ENCODE data around the gene FLNB.

Gene FLNB

DNA sequence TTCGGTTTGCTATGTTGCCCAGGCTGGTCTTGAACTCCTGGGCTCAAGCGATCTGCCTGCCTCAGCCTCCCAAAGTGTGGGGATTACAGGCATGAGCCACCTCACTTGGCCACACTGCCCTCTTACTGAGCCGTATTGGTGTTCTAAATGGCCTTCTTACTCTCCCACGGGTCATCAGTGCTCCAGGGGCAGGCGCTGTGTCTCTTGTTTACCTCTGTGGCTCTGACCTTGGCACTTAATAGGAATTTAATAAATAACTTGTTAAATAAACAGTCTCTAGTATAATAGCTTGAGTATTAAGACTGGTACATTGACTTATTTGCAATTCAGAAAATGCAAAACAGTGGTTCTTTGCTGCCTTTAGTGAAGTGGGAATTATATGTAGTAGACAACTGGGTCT is 13.7 kb downstream of the FLNB start:
- H3K27ac ChIP-seq (ENCODE audit: low read length) = no peak overlapping the region
- H3K27me3 ChIP-seq (ENCODE audit: control insufficient read depth in 1 of 2, insufficient read depth in 2 of 2, low read length in 2 of 2) = no peaks in the 10 kb centered on the region
- H3K4me1 ChIP-seq (ENCODE audit: control insufficient read depth, insufficient read depth, low read length) = peaks cover 48% of the 10 kb centered on the region
- no peaks in the 10 kb centered on the region for H3K36me3 ChIP-seq (ENCODE audit: control insufficient read depth in 2 of 2, insufficient read depth in 2 of 2, low read length in 2 of 2)
- no peak overlapping the region for H3K4me3 ChIP-seq (ENCODE audit: low read length in 2 of 2)
- no peak overlapping the region for H3K9ac ChIP-seq (ENCODE audit: low read length in 2 of 2)
- H3K9me3 ChIP-seq (ENCODE audit: control insufficient read depth in 2 of 2, low read length in 2 of 2) = no peaks in the 10 kb centered on the region

DNA sequence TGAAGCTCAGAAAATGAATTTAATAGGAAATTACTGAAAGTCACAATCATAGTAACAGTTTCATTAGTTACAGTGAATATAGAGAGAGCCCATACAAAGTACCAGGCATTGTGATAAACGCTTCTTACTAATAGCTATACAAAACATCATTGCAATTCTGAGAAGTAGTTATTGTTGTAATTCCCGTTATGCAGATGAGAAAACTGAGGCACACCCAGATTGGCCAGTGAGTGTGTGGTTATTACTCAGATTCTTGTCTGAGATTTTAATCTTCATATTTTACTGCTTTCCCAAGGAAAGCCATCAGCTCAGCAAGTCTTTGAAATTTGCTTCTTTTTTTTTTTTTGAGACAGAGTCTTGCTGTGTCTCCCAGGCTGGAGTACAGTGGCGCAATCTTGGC is 14.3 kb downstream of the FLNB start:
- peaks cover 48% of the 10 kb centered on the region for H3K4me1 ChIP-seq (ENCODE audit: control insufficient read depth, insufficient read depth, low read length)
- no peak overlapping the region for H3K27ac ChIP-seq (ENCODE audit: low read length)
- H3K4me3 ChIP-seq (ENCODE audit: low read length in 2 of 2) = no peak overlapping the region
- H3K9me3 ChIP-seq (ENCODE audit: control insufficient read depth in 2 of 2, low read length in 2 of 2) = no peaks in the 10 kb centered on the region
- no peaks in the 10 kb centered on the region for H3K27me3 ChIP-seq (ENCODE audit: control insufficient read depth in 1 of 2, insufficient read depth in 2 of 2, low read length in 2 of 2)
- H3K36me3 ChIP-seq (ENCODE audit: control insufficient read depth in 2 of 2, insufficient read depth in 2 of 2, low read length in 2 of 2) = no peaks in the 10 kb centered on the region
- H3K9ac ChIP-seq (ENCODE audit: low read length in 2 of 2) = no peak overlapping the region

DNA sequence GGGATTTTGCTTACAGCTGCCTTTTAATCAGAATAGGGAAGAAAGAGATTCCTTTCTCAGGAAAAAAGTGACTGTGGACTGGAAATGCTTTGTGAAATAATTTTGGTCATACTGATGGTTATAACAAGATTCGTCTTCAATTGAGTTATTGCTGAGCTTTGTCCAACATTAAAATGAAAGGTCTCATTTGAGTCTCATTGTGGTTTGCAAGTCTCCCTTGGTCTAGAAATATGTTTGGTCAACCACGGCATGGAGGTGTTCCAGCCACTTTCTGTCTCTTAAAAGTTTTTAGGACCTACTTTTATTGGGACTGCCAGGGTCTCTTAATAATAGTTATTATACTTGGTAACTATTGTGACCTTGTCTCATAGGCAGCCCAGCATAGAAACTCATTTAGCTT is 15.3 kb downstream of the FLNB start:
- no peak overlapping the region for H3K27ac ChIP-seq (ENCODE audit: low read length)

DNA sequence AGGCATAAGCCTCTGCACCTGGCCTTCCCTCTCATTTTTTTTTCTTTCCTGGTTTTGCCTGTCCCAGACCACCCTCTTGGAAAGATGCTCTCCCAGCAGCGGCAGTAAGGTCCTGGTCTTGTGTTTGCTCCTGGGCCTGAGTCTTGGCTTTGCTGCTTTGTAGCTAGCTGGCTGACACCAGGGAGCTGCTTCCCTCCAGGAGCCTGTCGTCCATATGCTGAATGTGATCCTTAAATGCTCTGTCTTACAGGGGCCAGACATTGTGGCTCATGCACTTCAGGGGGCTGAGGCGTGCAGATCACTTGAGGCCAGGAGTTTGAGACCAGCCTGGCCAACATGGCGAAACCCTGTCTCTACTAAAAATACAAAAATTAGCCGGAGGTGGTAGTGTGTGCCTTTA is 17.2 kb downstream of the FLNB start:
- Histone ChIP-seq H3K9ac (ENCODE audit: low read length in 2 of 2) (no peak overlapping the region), H3K9me3 (ENCODE audit: control insufficient read depth in 2 of 2, low read length in 2 of 2) (no peaks in the 10 kb centered on the region), H3K4me3 (ENCODE audit: low read length in 2 of 2) (no peak overlapping the region), H3K36me3 (ENCODE audit: control insufficient read depth in 2 of 2, insufficient read depth in 2 of 2, low read length in 2 of 2) (no peaks in the 10 kb centered on the region), H3K27me3 (ENCODE audit: control insufficient read depth in 1 of 2, insufficient read depth in 2 of 2, low read length in 2 of 2) (no peaks in the 10 kb centered on the region), H3K27ac (ENCODE audit: low read length) (no peak overlapping the region), H3K4me1 (ENCODE audit: control insufficient read depth, insufficient read depth, low read length) (peaks cover 30% of the 10 kb centered on the region)

More for the DNA sequence above, 15.3 kb downstream of the FLNB start:
- Histone ChIP-seq H3K4me1 (ENCODE audit: control insufficient read depth, insufficient read depth, low read length) (peaks cover 43% of the 10 kb centered on the region), H3K4me3 (ENCODE audit: low read length in 2 of 2) (no peak overlapping the region), H3K27me3 (ENCODE audit: control insufficient read depth in 1 of 2, insufficient read depth in 2 of 2, low read length in 2 of 2) (no peaks in the 10 kb centered on the region), H3K9ac (ENCODE audit: low read length in 2 of 2) (no peak overlapping the region), H3K9me3 (ENCODE audit: control insufficient read depth in 2 of 2, low read length in 2 of 2) (no peaks in the 10 kb centered on the region), H3K36me3 (ENCODE audit: control insufficient read depth in 2 of 2, insufficient read depth in 2 of 2, low read length in 2 of 2) (no peaks in the 10 kb centered on the region)

DNA sequence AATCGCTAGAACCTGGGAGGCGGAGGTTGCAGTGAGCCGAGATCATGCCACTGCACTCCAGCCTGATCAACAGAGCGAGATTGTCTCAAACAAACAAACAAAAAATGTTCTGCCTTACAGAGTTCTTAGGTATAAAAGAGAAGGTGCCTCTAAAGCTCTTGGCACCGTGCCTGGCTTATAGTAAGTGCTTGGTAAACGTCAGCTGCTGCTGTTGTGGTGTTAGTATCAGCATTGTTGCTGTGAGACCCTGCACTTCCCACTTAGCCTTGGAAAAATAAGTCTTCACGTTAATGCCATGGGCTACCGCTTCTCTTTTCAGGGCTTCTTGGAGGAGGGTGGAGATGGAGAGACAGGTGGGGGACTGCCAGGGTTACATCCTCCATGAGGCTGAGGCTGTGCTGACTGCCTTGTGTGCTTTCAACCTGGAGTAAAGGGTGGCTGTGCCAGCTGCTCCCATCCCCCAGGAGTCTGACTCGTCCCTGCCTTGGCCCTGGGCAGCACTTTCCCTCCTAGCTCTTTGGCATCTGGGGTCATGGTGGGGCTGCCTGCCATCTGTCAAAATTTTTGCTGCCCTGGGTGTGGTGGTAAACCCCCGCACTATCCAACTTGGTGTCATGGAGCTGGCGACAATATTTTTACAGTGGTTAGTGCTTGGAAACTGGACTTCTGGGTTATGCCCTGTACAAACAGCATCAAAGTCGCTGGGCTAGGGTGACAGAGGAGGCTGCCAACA is 17.8 kb downstream of the FLNB start:
- Histone ChIP-seq H3K9ac (ENCODE audit: low read length in 2 of 2) (peak overlapping the region in 1 of 2 donors; percentile 42), H3K27ac (ENCODE audit: low read length) (no peak overlapping the region), H3K4me1 (ENCODE audit: control insufficient read depth, insufficient read depth, low read length) (peaks cover 24% of the 10 kb centered on the region), H3K4me3 (ENCODE audit: low read length in 2 of 2) (peak overlapping the region in 1 of 2 donors; percentile 22), H3K36me3 (ENCODE audit: control insufficient read depth in 2 of 2, insufficient read depth in 2 of 2, low read length in 2 of 2) (no peaks in the 10 kb centered on the region), H3K27me3 (ENCODE audit: control insufficient read depth in 1 of 2, insufficient read depth in 2 of 2, low read length in 2 of 2) (no peaks in the 10 kb centered on the region), H3K9me3 (ENCODE audit: control insufficient read depth in 2 of 2, low read length in 2 of 2) (no peaks in the 10 kb centered on the region)

DNA sequence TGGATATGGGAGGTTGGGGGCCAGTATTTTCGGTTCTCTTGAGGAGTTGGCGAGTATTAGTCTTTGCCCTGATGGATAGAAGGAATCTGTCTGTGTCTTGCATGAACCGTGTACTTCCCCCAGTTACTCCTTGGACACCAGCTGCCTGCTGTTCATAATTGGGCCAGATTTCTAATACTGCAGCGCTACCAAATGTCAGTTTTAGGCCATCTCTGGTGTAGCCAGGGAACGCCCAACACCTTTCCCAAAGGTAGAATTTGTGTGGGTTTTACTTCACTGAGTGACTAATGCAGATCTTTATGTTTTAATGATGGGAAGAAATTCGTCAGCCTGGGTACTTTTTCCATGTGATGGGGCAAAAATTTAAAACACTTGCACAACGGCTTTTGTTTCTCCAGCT is 18.4 kb downstream of the FLNB start:
- Histone ChIP-seq H3K36me3 (ENCODE audit: control insufficient read depth in 2 of 2, insufficient read depth in 2 of 2, low read length in 2 of 2) (no peaks in the 10 kb centered on the region), H3K4me3 (ENCODE audit: low read length in 2 of 2) (no peak overlapping the region), H3K4me1 (ENCODE audit: control insufficient read depth, insufficient read depth, low read length) (peaks cover 19% of the 10 kb centered on the region), H3K27me3 (ENCODE audit: control insufficient read depth in 1 of 2, insufficient read depth in 2 of 2, low read length in 2 of 2) (no peaks in the 10 kb centered on the region), H3K27ac (ENCODE audit: low read length) (no peak overlapping the region), H3K9ac (ENCODE audit: low read length in 2 of 2) (no peak overlapping the region), H3K9me3 (ENCODE audit: control insufficient read depth in 2 of 2, low read length in 2 of 2) (no peaks in the 10 kb centered on the region)

DNA sequence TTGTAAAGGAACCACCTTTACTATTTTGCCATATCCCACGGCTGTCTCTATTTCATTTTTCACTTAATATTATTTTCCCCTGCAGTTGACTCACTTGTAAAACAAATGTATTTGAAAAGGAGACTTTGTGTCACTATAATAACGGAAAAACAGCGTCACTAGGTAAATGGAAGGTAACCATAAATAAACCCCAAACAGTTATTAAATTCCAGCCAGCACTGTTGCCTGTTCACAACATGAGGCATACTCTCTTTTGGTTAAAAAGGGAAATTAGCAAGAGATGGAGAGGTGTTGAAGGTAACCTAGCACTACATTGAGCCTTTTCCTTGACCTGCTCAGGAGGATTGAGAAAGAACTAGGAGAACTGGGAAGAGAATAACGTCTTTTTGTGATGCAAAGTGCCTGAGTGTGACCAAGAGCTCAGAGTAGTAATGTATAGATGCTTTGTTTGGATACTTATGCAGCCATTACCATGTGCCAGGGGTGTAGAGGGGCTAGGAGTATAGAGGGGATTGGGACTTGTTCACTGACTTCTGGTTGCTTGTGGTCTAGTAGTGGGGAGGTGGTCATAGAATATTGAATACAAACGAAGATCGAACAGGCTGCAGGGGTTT is 19.6 kb downstream of the FLNB start:
- Histone ChIP-seq H3K4me3 (ENCODE audit: low read length in 2 of 2) (no peak overlapping the region), H3K36me3 (ENCODE audit: control insufficient read depth in 2 of 2, insufficient read depth in 2 of 2, low read length in 2 of 2) (no peaks in the 10 kb centered on the region), H3K4me1 (ENCODE audit: control insufficient read depth, insufficient read depth, low read length) (peaks cover 19% of the 10 kb centered on the region), H3K9ac (ENCODE audit: low read length in 2 of 2) (no peak overlapping the region), H3K27me3 (ENCODE audit: control insufficient read depth in 1 of 2, insufficient read depth in 2 of 2, low read length in 2 of 2) (no peaks in the 10 kb centered on the region), H3K9me3 (ENCODE audit: control insufficient read depth in 2 of 2, low read length in 2 of 2) (no peaks in the 10 kb centered on the region), H3K27ac (ENCODE audit: low read length) (no peak overlapping the region)

DNA sequence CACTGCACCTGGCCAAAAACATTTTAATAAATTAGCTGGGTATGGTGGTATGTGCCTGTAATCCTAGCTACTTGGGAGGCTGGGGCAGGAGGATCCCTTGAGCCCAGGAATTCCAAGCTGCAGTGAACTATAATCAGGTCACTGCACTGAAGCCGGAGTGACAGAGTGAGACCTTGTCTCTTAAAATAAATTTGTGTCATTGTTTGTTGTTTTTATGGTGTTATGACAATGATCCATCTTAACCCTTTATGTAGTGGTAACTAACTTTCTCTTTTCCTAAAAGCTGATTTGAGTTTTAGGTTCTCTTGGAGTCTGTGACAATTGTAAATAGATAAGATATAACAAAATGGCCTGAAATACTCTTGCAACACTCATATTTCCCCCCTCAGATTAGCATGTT is 20.7 kb downstream of the FLNB start:
- Histone ChIP-seq H3K27ac (ENCODE audit: low read length) (no peak overlapping the region), H3K36me3 (ENCODE audit: control insufficient read depth in 2 of 2, insufficient read depth in 2 of 2, low read length in 2 of 2) (no peaks in the 10 kb centered on the region), H3K4me3 (ENCODE audit: low read length in 2 of 2) (no peak overlapping the region), H3K9ac (ENCODE audit: low read length in 2 of 2) (no peak overlapping the region), H3K27me3 (ENCODE audit: control insufficient read depth in 1 of 2, insufficient read depth in 2 of 2, low read length in 2 of 2) (no peaks in the 10 kb centered on the region), H3K9me3 (ENCODE audit: control insufficient read depth in 2 of 2, low read length in 2 of 2) (no peaks in the 10 kb centered on the region), H3K4me1 (ENCODE audit: control insufficient read depth, insufficient read depth, low read length) (peaks cover 16% of the 10 kb centered on the region)

DNA sequence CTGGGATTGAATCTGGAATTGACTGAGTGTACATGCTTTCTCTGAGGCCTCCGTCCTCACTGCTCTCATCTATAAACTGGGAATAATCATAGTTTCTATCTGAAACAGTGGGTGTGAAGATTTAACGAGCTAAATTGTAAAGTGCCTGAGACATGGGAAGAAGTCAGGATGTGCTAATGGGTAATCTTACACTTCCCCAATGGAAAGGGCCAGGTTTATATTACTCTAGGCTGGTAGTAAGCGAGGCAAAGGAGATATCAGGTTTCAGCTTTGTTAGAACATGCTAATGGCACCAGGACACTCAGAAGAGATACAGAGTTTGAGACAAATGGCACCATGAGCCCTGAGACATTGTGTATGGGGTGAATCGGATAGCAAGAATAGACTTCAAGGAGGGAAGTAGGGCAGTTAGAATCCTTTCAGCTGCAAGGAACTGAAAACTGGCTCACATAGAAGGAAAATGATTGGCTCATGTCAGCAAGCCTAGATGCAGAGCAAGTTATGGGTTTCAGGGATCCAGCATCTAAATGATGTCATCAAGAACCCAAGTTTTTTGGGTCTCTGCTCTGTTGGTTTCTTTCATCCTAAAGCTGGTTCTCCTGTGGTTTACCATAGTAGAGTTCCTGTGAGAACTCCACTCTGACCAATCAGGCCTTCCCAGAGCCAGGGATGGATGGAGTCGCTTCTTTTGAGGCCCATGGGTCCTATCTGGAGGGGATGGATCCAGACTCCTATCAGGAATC is 21.8 kb downstream of the FLNB start:
- Histone ChIP-seq H3K4me3 (ENCODE audit: low read length in 2 of 2) (no peak overlapping the region), H3K9me3 (ENCODE audit: control insufficient read depth in 2 of 2, low read length in 2 of 2) (no peaks in the 10 kb centered on the region), H3K4me1 (ENCODE audit: control insufficient read depth, insufficient read depth, low read length) (peaks cover 19% of the 10 kb centered on the region), H3K9ac (ENCODE audit: low read length in 2 of 2) (no peak overlapping the region), H3K36me3 (ENCODE audit: control insufficient read depth in 2 of 2, insufficient read depth in 2 of 2, low read length in 2 of 2) (no peaks in the 10 kb centered on the region), H3K27me3 (ENCODE audit: control insufficient read depth in 1 of 2, insufficient read depth in 2 of 2, low read length in 2 of 2) (no peaks in the 10 kb centered on the region), H3K27ac (ENCODE audit: low read length) (no peak overlapping the region)

DNA sequence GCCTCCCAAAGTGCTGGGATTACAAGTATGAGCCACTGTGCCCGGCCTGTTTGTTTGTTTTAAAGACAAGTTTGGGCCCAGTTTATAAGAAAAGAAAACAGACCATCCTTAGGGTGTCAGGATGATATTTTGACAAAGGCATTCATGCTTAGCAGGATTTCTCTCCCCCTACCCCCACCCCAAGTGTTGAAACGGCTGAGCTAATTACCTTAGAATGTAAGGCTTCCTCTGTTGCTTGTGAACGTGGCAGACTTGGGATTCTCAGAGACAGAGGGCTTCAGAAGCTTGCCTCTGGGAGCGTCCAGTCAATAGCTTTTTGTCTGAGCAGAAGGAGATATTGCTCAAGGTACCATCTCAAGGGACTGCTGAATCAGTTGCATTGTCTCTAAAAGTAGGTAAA is 24.0 kb downstream of the FLNB start:
- Histone ChIP-seq H3K9me3 (ENCODE audit: control insufficient read depth in 2 of 2, low read length in 2 of 2) (no peaks in the 10 kb centered on the region), H3K27me3 (ENCODE audit: control insufficient read depth in 1 of 2, insufficient read depth in 2 of 2, low read length in 2 of 2) (no peaks in the 10 kb centered on the region), H3K36me3 (ENCODE audit: control insufficient read depth in 2 of 2, insufficient read depth in 2 of 2, low read length in 2 of 2) (no peaks in the 10 kb centered on the region), H3K9ac (ENCODE audit: low read length in 2 of 2) (no peak overlapping the region), H3K27ac (ENCODE audit: low read length) (no peak overlapping the region), H3K4me3 (ENCODE audit: low read length in 2 of 2) (no peak overlapping the region), H3K4me1 (ENCODE audit: control insufficient read depth, insufficient read depth, low read length) (peaks cover 7% of the 10 kb centered on the region)

Measured in stomach smooth muscle (tissue), 2 donors.